Spleen (tissue), 11 donors: ENCODE measurements around the gene UCK2. TPM values are rescaled to one million over a fixed set of nuclear protein-coding genes. Genes with fewer than 3 reads are reported as not detected.

Experiments
- DNase-seq: peaks from one replicate; pipeline ENCODE4 v3.0.0-alpha.2; 2020
- H3K27ac ChIP-seq, 8 donors: fragments of 200-600 bp; sonication (generic) in 7 of 8; 1 replicate in 4 of 8; 2 replicates in 4 of 8; pipeline versions ENCODE4 v1.5.0 to v1.8.0; 2016 to 2021; ENCODE audit warnings: inconsistent platforms in 4 of 8, mild to moderate bottlenecking in 4 of 8, moderate library complexity in 1 of 8
- H3K27me3 ChIP-seq, 7 donors: fragments of 200-600 bp; sonication (generic) in 6 of 7; replicated peaks in 1 of 7; 1 replicate in 4 of 7; 2 replicates in 3 of 7; pipeline versions ENCODE4 v1.5.0 to v1.8.0; 2016 to 2021; ENCODE audit warnings: inconsistent platforms in 3 of 7, mild to moderate bottlenecking in 1 of 7
- H3K36me3 ChIP-seq, 6 donors: fragments of 200-600 bp; sonication (generic) in 5 of 6; 1 replicate in 4 of 6; 2 replicates in 2 of 6; pipeline versions ENCODE4 v1.5.0 to v1.8.0; 2016 to 2021; ENCODE audit warnings: inconsistent platforms in 2 of 6
- H3K4me1 ChIP-seq, 6 donors: fragments of 200-600 bp; sonication (generic) in 5 of 6; 1 replicate in 3 of 6; 2 replicates in 3 of 6; pipeline versions ENCODE4 v1.5.0 to v1.8.0; 2016 to 2021; ENCODE audit warnings: inconsistent platforms in 3 of 6
- H3K4me3 ChIP-seq, 8 donors: fragments of 200-600 bp; sonication (generic) in 7 of 8; 1 replicate in 4 of 8; 2 replicates in 4 of 8; pipeline versions ENCODE4 v1.5.0 to v1.8.0; 2016 to 2021; ENCODE audit warnings: inconsistent platforms in 4 of 8, mild to moderate bottlenecking in 4 of 8, moderate library complexity in 2 of 8
- H3K9me3 ChIP-seq, 8 donors: fragments of 200-600 bp; sonication (generic) in 7 of 8; 1 replicate in 4 of 8; 2 replicates in 4 of 8; pipeline versions ENCODE4 v1.5.0 to v1.8.0; 2016 to 2021; ENCODE audit warnings: inconsistent platforms in 4 of 8
- CTCF ChIP-seq, 11 experiments: fragments of 200-600 bp in 7 of 11; fragments of 450-650 bp in 4 of 11; sonication (generic) in 4 of 11; IDR thresholded peaks in 8 of 11; conservative IDR thresholded peaks in 3 of 11; 1 replicate in 7 of 11; 2 replicates in 4 of 11; pipeline versions ENCODE4 v1.4.0 to v1.8.0; 2016 to 2021; ENCODE audit warnings: antibody characterized with exemption in 11 of 11, inconsistent platforms in 4 of 11, mild to moderate bottlenecking in 1 of 11
- POLR2A ChIP-seq, 3 donors: fragments of 450-650 bp; IDR thresholded peaks; one replicate each; pipeline ENCODE4 v1.5.1; 2017; ENCODE audit warnings: antibody characterized with exemption in 3 of 3, mild to moderate bottlenecking in 1 of 3
- POLR2AphosphoS5 ChIP-seq, 3 donors: sonication (generic); formaldehyde crosslinking; IDR thresholded peaks; one replicate each; pipeline ENCODE4 v1.5.1; 2017; ENCODE audit warnings: antibody characterized with exemption in 3 of 3
- WGBS, 5 donors: extraction: QIAGEN DNeasy Blood & Tissue Kit in 3 of 5; methylation state at CpG; one replicate each; pipeline versions ENCODE4 v1.1.5 to v1.1.7; 2013 to 2018; 5-methylcytosine and 5-hydroxymethylcytosine counted together
- intact Hi-C: fragments of 100-400 bp; cut with DNase I; formaldehyde crosslinking; loops from one replicate; pipeline ENCODE4 v1.15.0; 2023; ENCODE audit warnings: low total_unique reads
- polyA plus RNA-seq, 3 donors: library from polyadenylated mRNA; stranded (reverse); fragments of 200-250 nt; gene quantifications; one replicate each; pipeline ENCODE4 v1.2.1, GENCODE V29; 2013
- total RNA-seq, 7 donors: library from RNA; depleted of rRNA in 3 of 7; stranded (reverse); fragments of >200 nt in 3 of 7; fragmentation: NEBNext Ultra II Directional in 4 of 7; extraction: Animal tissue kit (Norgen Biotek cat#: 25700) in 4 of 7; gene quantifications; one replicate each; pipeline versions ENCODE4 v1.1.0 to v1.2.1, GENCODE V29; 2016 to 2021
- donor health status: healthy with polysubstance abuse.
- donor health status: DM: no; HTN: no; CAD: no; lungs with moderate emphysema.
- donor health status: DM: no; HTN: no; CAD: no.
- donor health status: Bipolar disorder and iron deficiency.
- donor health status: healthy.
- donor health status: DM: no; HTN: no; CAD: no.
- donor health status: DM: yes; HTN: yes; CAD: no.

UCK2 gene
- total and polyA plus RNA-seq, 10 donors, result 9.8 to 18.3 (median 16.0) TPM

- 91 to 96% (median 92%) methylated on average over 2 of the region's 2 CpGs for WGBS, 5 donors
- TF ChIP-seq POLR2AphosphoS5 (IDR thresholded peaks at IDR 0.05) (no peak), CTCF (IDR thresholded peaks at IDR 0.05 in 8 of 11, conservative IDR thresholded peaks at IDR 0.05 in 3 of 11) (no peak), POLR2A (IDR thresholded peaks at IDR 0.05) (no peak)
- H3K27ac ChIP-seq, result no peak overlapping the region
- peaks cover 0 to 9% (median 0%) of the 10 kb centered on the region in 6 donors for H3K36me3 ChIP-seq
- no peaks in the 10 kb centered on the region for H3K9me3 ChIP-seq
- DNase-seq, result no peak
- H3K27me3 ChIP-seq, result no peaks in the 10 kb centered on the region
- H3K4me3 ChIP-seq, result no peak overlapping the region
- H3K4me1 ChIP-seq, result peaks cover 0 to 34% (median 15%) of the 10 kb centered on the region in 6 donors
- intact Hi-C loops, result no loop called here
These were observed 58.8 kb downstream of the UCK2 start for GRCh38 chr1:165886193-165886592.

GRCh38 chr1:165886983-165887382 is 59.6 kb downstream of the UCK2 start:
- TF ChIP-seq CTCF (IDR thresholded peaks at IDR 0.05 in 8 of 11, conservative IDR thresholded peaks at IDR 0.05 in 3 of 11) (no peak), POLR2A (IDR thresholded peaks at IDR 0.05) (no peak), POLR2AphosphoS5 (IDR thresholded peaks at IDR 0.05) (no peak)
- Histone ChIP-seq H3K4me1 (peaks cover 0 to 34% (median 15%) of the 10 kb centered on the region in 6 donors), H3K27me3 (no peaks in the 10 kb centered on the region), H3K9me3 (no peaks in the 10 kb centered on the region), H3K27ac (no peak overlapping the region), H3K4me3 (no peak overlapping the region), H3K36me3 (peaks cover 0 to 17% (median under 1%) of the 10 kb centered on the region in 6 donors)
- DNase-seq, result no peak
- 90 to 99% (median 96%) methylated on average over 2 of the region's 2 CpGs for WGBS, 5 donors
- intact Hi-C loops, result no loop called here

GRCh38 chr1:165887877-165888551 is 60.6 kb downstream of the UCK2 start:
- Histone ChIP-seq H3K27ac (no peak overlapping the region), H3K36me3 (peaks cover 0 to 27% (median 6%) of the 10 kb centered on the region in 6 donors), H3K9me3 (no peaks in the 10 kb centered on the region), H3K27me3 (no peaks in the 10 kb centered on the region), H3K4me1 (peaks cover 0 to 33% (median 15%) of the 10 kb centered on the region in 6 donors), H3K4me3 (no peak overlapping the region)
- TF ChIP-seq POLR2A (IDR thresholded peaks at IDR 0.05) (no peak), CTCF (IDR thresholded peaks at IDR 0.05 in 8 of 11, conservative IDR thresholded peaks at IDR 0.05 in 3 of 11) (no peak), POLR2AphosphoS5 (IDR thresholded peaks at IDR 0.05) (no peak)
- 76 to 92% (median 86%) methylated on average over 8 of the region's 8 CpGs for WGBS, 5 donors
- intact Hi-C loops, result no loop called here
- no peak for DNase-seq

GRCh38 chr1:165888552-165888920 is 61.1 kb downstream of the UCK2 start:
- intact Hi-C loops, result no loop called here
- peaks cover 0 to 32% (median 6%) of the 10 kb centered on the region in 6 donors for H3K36me3 ChIP-seq
- no peak overlapping the region for H3K27ac ChIP-seq
- H3K4me3 ChIP-seq, result no peak overlapping the region
- peaks cover 0 to 28% (median 14%) of the 10 kb centered on the region in 6 donors for H3K4me1 ChIP-seq
- DNase-seq, result no peak
- 94 to 98% (median 96%) methylated on average over 4 of the region's 4 CpGs for WGBS, 5 donors
- no peaks in the 10 kb centered on the region for H3K27me3 ChIP-seq
- no peaks in the 10 kb centered on the region for H3K9me3 ChIP-seq
- TF ChIP-seq POLR2A (IDR thresholded peaks at IDR 0.05) (no peak), POLR2AphosphoS5 (IDR thresholded peaks at IDR 0.05) (no peak), CTCF (IDR thresholded peaks at IDR 0.05 in 8 of 11, conservative IDR thresholded peaks at IDR 0.05 in 3 of 11) (no peak)
